Fibroblast of the conjunctiva (primary cell): ENCODE results near the gene STX16.

Experiments
- DNase-seq: peaks from one replicate; pipeline ENCODE4 v3.0.0-alpha.2; 2010; ENCODE audit warnings: low read depth

Gene STX16

GRCh38 chr20:58652606-58653294 lies 1.7 kb downstream of the STX16 start:
- no peak for DNase-seq

- no peak for DNase-seq
Measured at GRCh38 chr20:58654337-58654736, 3.3 kb downstream of the STX16 start.

DNA sequence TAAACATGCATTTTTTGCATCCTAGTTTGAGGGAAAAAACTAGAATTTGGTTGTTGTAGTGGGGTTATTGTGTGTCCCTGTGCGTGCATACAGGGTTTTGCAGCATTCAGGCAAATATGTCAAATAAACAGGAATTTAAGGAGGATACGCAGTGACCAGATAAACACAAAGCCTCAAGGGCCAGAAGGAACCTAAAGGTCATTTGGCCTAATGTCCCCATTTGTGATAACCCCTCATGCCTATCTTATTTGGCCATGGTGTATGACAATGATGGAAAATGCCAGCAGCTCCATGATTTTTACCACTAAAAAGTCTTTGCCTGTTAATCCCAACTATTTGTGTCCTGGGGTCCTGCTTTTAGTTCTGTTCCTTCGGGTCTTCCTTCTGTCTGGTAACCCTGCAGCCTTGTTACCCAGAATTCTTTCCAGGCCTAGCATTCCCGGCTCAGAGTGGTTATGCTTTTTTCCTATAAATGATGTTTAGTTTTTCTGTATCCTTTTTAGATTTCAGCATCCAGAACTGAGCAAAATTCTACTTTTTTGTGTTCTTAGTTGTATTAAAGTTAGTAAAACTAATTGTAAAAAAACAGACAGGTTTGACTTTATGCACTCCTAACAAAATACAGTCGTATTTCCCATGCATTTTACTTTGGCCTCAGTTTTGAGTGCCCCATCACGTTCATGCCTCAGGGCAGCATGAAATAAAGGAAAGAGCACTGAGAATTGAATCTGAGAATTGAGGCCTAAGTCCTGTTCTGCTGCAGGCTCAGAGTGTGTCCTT lies 4.4 kb downstream of the STX16 start:
- no peak for DNase-seq

DNA sequence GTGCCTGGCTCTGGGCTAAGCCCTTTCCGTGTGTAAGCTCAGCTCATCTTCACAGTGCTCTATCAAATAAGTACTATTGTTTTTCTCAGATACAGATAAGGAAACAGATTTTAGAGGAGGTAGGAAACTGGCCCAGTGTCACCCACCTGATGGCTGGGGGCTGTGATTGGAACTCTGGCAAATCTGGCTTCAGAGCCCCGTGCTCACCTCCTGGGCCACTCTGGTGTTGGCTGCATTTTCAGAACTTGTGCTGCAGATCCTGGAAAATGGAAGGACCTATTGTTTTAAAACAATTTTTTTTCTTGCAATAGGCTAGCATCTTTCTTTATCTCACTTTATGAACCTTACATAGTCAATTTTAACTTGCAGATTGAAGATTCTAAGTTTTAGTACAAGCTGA lies 5.7 kb downstream of the STX16 start:
- DNase-seq: no peak

- no peak for DNase-seq
Measured at GRCh38 chr20:58657262-58657661, 6.2 kb downstream of the STX16 start.

GRCh38 chr20:58657986-58658385 lies 6.9 kb downstream of the STX16 start:
- no peak for DNase-seq

DNA sequence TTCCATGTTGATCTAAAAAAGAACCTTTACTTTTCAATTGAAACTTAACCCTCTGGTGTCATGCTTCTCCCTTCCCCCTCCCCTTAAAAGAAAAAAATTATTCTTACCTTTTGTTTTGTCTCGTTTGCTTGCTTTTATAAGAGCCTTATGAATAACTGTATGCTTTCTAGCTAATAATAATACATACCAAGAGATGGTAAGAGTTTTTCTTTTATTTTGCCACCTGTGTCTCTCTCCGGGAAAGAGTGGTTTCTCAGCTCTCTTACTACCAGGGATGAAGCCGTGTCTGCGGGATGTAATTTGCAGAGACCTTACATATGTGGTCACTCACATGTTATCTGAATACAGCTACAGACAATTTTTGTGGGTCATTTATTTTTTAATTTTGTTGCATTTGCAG lies 7.7 kb downstream of the STX16 start:
- DNase-seq: no peak

DNA sequence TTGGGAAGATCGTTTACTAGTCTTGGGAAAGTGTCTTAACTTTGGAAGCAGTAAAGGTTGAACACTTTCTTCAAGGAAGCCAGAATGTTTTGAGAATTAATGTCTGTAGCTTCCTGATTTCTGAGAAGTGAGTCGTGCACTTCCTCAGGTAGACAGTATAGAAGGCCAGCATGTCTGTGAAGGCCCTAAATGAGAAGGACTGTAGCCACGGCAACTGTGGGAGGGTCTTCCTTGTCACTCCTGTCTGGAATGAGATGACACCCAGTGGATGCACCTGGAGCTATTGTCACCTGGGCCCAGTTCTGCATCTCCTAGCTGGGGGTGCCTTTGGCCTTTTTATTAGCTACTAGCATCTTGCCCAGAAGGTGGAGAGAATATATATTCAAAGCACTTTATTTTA lies 8.8 kb downstream of the STX16 start:
- no peak for DNase-seq

DNA sequence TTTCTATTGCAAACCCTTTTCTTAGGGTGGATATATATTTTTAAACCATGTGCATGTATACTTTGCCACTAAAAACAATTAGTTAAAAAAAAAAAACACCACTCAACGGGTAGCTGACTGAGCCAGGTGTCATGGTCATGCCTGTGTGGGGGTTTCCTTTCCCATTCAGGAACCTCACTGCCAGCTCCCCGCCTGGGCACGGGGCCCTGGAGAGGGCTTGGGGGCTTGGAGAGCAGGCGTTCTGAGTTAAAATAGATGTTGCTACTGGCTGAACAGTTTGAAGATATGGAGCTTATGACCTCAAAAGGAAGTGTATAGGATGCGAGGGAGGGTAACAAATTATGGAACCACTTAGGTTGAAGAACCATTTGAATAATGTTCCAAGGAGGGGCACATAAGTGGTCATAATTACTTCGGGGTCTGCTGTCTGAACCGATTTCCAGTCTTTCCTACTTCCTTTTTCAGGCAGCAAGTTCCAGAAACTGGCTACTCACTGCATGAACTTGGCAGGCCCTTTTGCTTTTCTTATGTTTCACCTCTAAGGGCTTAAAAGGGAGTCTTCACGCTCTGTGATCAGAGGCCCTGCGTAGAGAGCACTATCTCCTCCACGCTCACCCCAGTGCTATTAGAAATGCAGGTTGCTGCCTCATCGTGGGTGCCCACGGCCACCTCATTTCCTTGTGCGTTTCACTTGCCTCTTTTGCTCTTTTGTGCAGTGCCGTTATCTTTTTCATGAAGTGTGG lies 9.9 kb downstream of the STX16 start:
- DNase-seq: no peak

DNA sequence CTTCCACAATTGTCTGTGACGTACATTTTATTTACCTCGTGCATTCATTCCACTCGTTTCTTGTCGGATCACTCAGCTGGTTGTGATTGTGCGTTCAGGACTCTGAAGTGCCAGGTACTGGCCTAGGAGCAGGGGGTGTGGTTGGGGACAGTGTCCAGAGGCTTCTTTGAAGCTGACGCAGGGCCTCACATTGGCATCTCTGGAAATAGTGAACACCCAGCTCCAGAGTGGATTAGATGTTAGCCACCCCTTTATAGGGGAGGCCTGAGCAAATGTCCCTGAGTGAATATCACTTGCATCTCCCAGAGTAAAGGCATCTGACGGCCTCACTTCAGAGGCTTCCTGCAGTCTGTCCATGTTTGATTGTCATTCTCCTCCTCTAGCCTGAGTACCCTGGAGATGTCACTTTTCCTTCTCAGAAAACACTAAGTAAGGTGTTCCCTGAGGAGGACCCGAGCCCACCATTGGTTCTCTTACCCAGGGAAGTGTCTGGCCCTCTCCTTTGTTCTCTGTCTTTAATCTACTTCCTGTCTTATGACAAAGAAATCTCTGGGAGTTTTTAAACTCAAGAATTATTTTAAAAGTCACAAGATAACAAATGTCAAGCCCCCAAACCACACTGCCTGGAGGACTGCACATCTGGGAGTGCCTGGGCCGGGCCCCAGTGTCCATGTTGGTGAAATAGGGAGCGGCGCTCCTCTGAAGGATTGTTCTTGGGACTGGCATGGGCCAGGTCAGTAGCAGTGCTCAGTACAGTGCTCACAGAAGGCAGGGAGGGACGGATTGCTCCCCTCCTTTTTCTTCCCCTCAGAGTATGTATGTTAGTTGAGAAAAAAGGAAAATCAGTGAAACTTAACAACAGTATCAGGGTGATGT lies 10.8 kb downstream of the STX16 start:
- no peak for DNase-seq

- no peak for DNase-seq
Measured at GRCh38 chr20:58664331-58664730, 13.2 kb downstream of the STX16 start.

GRCh38 chr20:58664883-58665282 lies 13.8 kb downstream of the STX16 start:
- DNase-seq: no peak

DNA sequence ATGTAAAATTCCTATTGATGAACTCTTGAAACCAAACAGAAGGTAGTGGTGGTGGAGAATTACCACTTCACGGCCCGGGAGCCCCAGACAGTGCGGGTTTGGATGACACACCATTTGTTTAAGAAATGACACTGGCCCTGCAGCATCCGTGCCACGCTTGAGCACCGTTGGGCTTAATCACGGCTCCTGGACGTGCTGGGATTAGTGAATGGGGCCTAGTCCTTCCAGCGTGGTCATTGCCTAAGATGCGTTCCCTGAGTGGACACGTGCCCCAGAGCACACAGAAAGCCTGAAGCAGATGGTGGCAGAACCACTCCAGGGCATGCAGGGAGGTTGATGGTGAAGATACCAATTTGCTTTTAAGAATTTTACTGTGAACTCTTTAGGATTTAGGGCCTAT lies 14.5 kb downstream of the STX16 start:
- no peak for DNase-seq

- no peak for DNase-seq
Measured at GRCh38 chr20:58666702-58667101, 15.6 kb downstream of the STX16 start.

DNA sequence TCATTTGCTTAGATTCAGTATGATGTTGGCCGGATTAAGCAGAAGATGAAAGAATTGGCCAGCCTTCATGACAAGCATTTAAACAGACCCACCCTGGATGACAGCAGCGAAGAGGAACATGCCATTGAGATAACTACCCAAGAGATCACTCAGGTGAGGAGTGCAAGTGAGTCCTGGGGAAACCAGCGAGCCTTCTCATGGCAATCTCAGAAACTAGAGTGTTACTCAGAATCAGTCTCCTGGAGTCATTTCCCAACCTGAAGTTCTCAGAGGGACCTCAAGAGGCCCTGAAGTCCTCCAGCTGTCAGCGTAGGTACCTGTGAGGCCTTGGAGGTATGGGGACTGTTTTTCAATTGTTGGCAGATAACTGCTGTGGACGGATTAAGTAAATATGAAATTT lies 16.9 kb downstream of the STX16 start:
- no peak for DNase-seq

GRCh38 chr20:58668901-58669286 lies 17.8 kb downstream of the STX16 start:
- DNase-seq: no peak

GRCh38 chr20:58669287-58670006 lies 18.4 kb downstream of the STX16 start:
- no peak for DNase-seq

- DNase-seq: no peak
Measured at GRCh38 chr20:58670102-58670501, 19.0 kb downstream of the STX16 start.

GRCh38 chr20:58670659-58671058 lies 19.6 kb downstream of the STX16 start:
- DNase-seq: no peak

DNA sequence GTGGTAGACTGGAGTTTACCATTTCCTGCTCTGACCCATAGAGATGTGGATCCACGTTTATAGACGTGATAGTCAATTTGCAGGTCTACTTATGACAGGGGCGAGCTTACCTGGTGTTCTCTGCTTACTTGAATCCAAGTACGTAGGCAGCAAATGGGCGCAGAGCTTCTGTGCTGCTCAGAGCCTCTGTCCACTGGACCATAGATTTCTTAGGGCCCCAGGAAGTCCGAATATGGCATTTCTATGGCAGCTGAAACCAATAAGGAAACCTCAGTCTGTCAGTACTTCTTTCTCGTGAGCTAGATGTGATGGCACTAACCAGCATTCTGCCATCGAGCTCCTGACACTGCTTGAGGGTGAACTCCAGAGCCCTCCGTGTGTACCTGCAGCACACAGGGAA lies 22.0 kb downstream of the STX16 start:
- DNase-seq: no peak

GRCh38 chr20:58675146-58675584 lies 24.1 kb downstream of the STX16 start:
- no peak for DNase-seq
